LHCN-M2 (cell line): ENCODE results near the gene MRLN. TPM values are rescaled to one million over a fixed set of nuclear protein-coding genes. Genes with fewer than 3 reads are reported as not detected.

Experiments used
- DNase-seq: peaks from one replicate; pipeline ENCODE4 v3.0.0-alpha.2; 2012; ENCODE audit warnings: low read depth
- total RNA-seq: library from RNA; depleted of rRNA; stranded (reverse); fragments of >200 nt; gene quantifications from 2 replicates; pipeline ENCODE4 v1.2.3, GENCODE V29; 2014; rRNA removed

The MRLN gene
- total RNA-seq, 1 experiment from 2014 or later = not detected

DNA sequence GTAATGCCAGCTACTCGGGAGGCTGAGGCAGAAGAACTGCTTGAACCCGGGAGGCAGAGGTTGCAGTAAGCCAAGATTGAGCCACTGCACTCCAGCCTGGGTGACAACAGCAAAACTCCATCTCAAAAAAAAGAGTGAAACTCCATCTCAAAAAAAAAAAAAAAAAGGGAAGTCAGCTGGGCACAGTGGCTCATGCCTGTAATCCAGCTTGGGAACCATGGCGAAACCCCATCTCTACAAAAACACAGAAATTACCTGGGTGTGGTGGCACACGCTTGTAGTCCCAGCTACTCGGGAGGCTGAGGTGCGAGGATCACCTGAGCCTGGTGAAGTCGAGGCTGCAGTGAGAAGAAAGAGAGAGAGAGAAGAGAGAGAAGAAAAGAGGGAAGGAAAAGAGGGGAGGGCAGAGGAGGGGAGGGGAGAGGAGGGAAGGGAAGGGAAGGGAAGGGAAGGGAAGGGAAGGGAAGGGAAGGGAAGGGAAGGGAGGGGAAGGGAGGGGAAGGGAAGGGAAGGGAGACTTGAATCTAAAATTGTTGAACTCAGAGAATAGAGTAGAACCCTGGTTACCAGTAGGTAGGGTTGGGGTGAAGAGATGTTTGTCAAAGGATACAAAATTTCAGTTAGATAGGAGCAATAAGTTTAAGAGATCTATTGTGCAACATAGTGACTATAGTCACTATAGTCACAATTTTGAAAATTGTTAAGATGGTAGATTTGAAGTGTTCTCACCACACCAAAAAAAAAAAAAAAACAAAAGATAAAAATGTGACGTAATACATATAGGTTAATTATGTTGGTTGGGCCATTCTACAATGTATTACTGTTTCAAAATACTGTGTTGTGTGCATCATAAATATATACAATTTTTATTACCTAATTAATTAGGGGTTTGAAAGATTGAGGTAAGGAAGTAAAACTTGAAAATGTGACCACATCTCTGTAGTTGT lies 46.1 kb downstream of the MRLN start:
- no peak for DNase-seq

DNA sequence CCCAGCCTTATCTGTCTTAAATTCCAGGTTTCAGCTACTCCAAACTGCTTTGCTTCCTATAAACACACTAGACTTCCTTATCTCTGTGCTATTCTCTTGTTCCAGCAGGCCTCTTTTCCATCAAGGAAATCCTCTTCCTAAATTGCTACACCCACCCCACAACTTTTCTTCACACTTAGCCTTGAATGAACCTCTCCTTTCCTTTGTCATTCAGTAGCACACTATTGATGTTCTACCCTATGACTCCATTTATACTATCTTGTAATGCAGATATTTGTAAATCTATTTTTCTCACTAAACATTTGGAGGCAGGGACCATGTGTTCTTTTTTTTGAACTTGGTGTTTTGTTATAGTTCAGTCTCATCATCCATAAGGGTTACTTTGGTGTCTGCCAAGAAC lies 47.3 kb downstream of the MRLN start:
- no peak for DNase-seq

DNA sequence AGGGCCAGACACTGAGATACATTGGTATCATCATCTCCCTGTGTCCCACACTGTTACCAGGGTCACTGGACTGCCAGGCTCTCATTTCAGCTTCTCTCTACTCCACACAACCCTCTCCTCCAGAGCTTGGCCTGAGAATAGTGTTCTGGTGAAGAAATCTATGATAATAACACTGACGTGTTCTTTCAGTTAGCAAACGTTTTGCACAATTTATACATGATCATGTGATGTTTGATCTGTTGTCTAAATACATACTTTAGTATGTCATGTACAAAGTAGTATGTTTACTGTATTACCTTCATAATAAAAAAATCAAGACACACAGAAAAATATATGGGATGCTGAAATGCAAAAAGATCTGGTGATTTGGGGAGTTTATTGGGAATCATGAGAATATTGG lies 48.6 kb downstream of the MRLN start:
- no peak for DNase-seq

DNA sequence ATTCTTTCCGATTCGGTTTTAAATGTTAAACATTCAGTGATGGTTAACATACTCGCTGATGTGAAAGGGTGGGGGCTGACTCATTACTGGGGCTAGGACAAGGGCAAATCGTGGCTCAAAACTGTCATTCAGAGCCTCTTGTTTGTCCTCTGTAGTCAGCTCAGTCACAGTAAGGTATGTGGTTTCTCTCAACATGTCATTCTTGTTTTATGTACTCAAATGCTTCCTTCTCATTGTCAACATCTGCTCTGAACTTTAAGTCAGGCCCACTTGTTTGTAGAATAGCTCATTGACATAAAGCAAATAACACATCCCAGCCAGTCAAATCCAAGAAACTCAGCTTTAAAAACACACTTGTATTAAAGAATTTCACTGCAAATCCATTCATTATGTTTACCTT lies 50.9 kb downstream of the MRLN start:
- DNase-seq = no peak

DNA sequence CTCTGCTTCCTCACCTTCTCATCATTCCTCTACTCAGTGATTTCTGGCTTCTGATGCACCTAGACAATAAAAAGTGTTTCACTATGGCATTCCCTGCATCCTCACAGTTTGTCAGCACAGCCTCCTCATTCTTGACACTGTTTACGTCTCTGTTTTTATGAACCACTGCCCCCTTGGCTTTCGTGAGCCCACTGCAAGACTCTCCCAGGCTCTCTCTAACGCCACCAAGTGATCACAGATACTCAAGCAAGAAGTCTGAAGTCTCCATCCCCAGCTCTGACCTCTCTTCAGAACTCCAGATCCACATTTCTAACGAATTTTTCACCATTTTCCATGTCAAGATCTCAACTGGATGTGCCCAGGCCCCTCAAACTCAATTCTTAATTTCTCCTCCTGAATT lies 52.5 kb downstream of the MRLN start:
- no peak for DNase-seq

DNA sequence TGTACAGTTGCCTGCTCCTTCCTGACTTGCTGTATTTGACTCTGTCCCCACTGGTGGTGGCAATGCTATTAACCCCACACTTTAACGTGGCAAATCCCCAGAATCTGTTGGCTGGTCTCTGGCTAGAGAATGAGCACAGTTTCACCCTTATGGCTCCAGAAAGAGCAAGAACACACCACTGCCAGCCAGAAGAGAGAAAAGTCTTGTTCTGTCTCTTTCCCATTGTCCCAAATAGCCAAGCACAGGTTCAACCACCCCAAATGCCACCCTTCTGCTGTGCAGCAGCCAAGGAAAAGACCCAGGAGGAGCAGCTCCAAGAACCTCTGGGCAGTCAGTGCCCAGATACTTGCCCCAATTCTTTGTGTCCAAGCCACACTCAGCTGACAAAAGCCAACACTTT lies 54.9 kb downstream of the MRLN start:
- no peak for DNase-seq

DNA sequence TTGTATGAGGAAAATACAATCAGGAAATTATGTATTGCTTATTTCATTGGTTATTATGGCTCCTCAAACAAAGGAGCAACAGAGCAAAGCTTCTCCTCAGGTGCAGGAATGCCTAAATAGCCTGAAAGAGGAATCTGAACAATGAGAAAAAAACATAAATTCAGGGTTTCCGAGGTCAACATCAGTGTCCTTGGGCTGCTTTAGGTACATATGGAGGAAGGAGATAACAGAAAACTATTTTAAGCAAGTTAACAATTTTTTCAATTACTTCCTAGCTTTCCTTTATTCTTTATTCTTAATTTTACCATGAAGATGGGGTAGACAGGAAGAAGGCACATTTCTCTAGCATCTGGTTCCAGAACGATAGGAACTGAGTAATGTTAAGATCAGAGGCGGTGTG lies 57.6 kb downstream of the MRLN start:
- DNase-seq = no peak

DNA sequence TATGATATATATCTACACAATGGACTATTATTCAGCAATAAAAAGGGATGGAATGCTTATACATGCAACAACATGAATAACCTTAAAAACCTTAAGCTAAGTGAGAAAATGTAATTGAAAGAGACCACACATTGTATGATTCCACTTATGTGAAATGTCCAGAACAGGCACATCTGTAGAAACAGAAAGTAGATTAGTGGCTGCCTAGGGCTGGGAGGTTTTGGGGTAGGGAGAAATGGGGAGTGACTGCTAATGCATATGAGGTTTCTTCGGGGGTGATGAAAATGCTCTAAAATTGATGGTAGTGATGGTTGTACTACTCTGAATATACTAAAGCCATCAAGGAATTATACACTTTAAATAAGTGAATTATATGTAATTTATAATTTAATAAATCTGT lies 58.3 kb downstream of the MRLN start:
- no peak for DNase-seq

DNA sequence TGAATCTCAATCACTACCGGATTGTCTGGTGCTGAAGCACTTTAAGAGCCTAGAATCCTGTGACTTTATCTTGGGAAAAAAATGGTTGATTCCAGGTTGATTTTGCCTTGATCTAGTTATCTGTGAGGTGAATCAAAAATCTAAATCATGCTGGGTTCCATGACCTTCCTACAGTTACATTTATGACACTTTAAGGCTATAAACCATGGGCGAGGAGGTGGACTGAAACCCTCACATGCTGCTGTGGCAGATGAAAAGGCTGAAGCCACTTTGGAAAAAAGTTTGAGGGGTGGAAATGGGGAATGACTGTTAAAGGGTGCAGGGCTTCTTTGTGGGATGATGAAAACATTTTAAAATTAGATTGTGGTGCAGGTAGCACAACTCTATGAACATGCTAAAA lies 61.1 kb downstream of the MRLN start:
- no peak for DNase-seq

DNA sequence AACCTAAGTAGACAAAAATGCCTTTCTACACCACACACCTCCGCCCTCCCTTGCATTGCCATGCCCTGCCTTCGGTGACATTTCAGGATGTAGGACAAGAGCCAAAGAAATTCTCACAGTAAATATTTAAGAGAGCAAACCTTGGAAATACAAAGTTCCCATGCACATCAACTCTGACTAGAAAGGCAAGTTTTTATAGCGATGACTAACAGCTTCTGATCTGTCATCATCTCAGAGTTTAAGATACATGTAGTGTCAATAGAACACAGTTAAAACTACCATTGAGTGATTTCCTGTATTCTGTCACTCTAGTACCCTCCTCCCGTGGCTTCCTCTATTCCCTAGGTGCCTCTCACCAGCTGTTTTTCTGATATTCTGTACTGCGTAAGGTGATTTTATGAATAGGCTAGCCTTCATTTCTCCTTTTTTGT lies 64.3 kb downstream of the MRLN start:
- peak; percentile 21 for DNase-seq

DNA sequence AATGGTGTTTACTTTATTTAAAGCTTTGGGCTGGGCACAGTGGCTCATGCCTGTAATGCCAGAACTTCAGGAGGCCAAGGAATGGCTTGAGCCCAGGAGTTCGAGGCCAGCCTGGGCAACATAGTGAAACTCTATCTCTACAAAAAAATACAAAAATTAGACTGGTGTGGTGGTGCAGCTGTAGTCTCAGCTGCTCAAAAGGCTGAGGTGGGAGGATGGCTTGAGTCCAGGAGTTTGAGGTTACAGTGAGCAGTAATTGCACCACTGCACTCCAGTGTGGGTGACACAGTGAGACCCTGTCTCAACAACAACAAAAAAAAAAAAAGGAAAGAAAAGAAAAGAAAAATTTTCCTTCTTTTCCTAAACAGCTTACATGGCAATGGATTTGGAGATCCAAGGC lies 65.6 kb downstream of the MRLN start:
- DNase-seq = peak; percentile 18

Other genes with a start within 250 kb of the MRLN start
- 0.80 and 0.90 TPM in 2 replicates for gene SLC16A9, start 43.6 kb downstream of the MRLN start, total RNA-seq
- 17.2 and 23.0 TPM in 2 replicates for gene CCDC6, start 153.1 kb upstream of the MRLN start, total RNA-seq